ENCODE data around the gene LILRA5. TPM values are rescaled to one million over a fixed set of nuclear protein-coding genes. Genes with fewer than 3 reads are reported as not detected.

Gene LILRA5
- total and polyA plus RNA-seq, 9 donors: 0.33 to 4.6 (median 0.82) TPM; not detected in 1

Small RNA genes lying within 50 kb of the gene (microRNA-seq; reads per million reads assigned to microRNA genes)
- 0 reads per million in 3 donors for gene MIR4752

Small RNA genes lying within 50 kb of the gene (small RNA-seq; reads per million reads assigned to genes)
- gene AC245884.12: not detected
- not detected for gene MIR4752
- not detected for gene RNU6-1307P

Other genes starting within 250 kb of the LILRA5 start
- gene VSTM1, start 249.3 kb downstream of the LILRA5 start, total RNA-seq: not detected
- gene VSTM1, start 249.3 kb downstream of the LILRA5 start, polyA plus RNA-seq: not detected
- not detected for gene TARM1, start 231.8 kb downstream of the LILRA5 start, total RNA-seq
- not detected for gene TARM1, start 231.8 kb downstream of the LILRA5 start, polyA plus RNA-seq
- gene OSCAR, start 212.4 kb downstream of the LILRA5 start, total RNA-seq: 1 to 10 TPM; 1.4 to 3.8 (median 2.1) TPM
- 1 to 10 TPM; 1.1 to 1.4 TPM for gene OSCAR, start 212.4 kb downstream of the LILRA5 start, polyA plus RNA-seq
- gene NDUFA3, start 210.3 kb downstream of the LILRA5 start, total RNA-seq: 100 to 1,000 TPM in 3 of 7 donors, 10 to 100 TPM in 3, 1 to 10 TPM in 1; 6.2 to 110 (median 82.1) TPM
- gene NDUFA3, start 210.3 kb downstream of the LILRA5 start, polyA plus RNA-seq: 100 to 1,000 TPM in 1 of 2 donors, 10 to 100 TPM in 1; 58.3 to 110 TPM
- gene TFPT, start 197.5 kb downstream of the LILRA5 start, total RNA-seq: 10 to 100 TPM in 6 of 7 donors, 1 to 10 TPM in 1; 7.6 to 18.3 (median 12.8) TPM
- gene TFPT, start 197.5 kb downstream of the LILRA5 start, polyA plus RNA-seq: 10 to 100 TPM in 1 of 2 donors, 1 to 10 TPM in 1; 2.4 to 14.1 TPM
- gene PRPF31, start 197.4 kb downstream of the LILRA5 start, total RNA-seq: 10 to 100 TPM; 30.0 to 59.5 (median 48.8) TPM
- 10 to 100 TPM; 51.1 to 62.2 TPM for gene PRPF31, start 197.4 kb downstream of the LILRA5 start, polyA plus RNA-seq
- 10 to 100 TPM; 14.4 to 44.8 (median 41.6) TPM for gene CNOT3, start 175.4 kb downstream of the LILRA5 start, total RNA-seq
- gene CNOT3, start 175.4 kb downstream of the LILRA5 start, polyA plus RNA-seq: 10 to 100 TPM; 30.9 to 65.6 TPM
- gene LENG1, start 153.4 kb downstream of the LILRA5 start, total RNA-seq: 10 to 100 TPM in 1 of 7 donors, 1 to 10 TPM in 6; 6.4 to 11.1 (median 8.5) TPM
- gene LENG1, start 153.4 kb downstream of the LILRA5 start, polyA plus RNA-seq: 10 to 100 TPM in 1 of 2 donors, 1 to 10 TPM in 1; 5.2 to 14.0 TPM
- gene TMC4, start 140.0 kb downstream of the LILRA5 start, total RNA-seq: 100 to 1,000 TPM in 1 of 7 donors, 10 to 100 TPM in 1, 1 to 10 TPM in 3, under 1 TPM in 2; 0.45 to 103 (median 6.5) TPM
- gene TMC4, start 140.0 kb downstream of the LILRA5 start, polyA plus RNA-seq: under 1 TPM; 0.79 to 0.87 TPM
- 100 to 1,000 TPM in 1 of 7 donors, 10 to 100 TPM in 6; 41.8 to 105 (median 56.8) TPM for gene MBOAT7, start 123.6 kb downstream of the LILRA5 start, total RNA-seq
- gene MBOAT7, start 123.6 kb downstream of the LILRA5 start, polyA plus RNA-seq: 10 to 100 TPM; 41.0 to 51.3 TPM
- 10 to 100 TPM; 47.3 to 98.8 (median 56.2) TPM for gene TSEN34, start 121.9 kb downstream of the LILRA5 start, total RNA-seq
- gene TSEN34, start 121.9 kb downstream of the LILRA5 start, polyA plus RNA-seq: 10 to 100 TPM; 12.5 to 71.9 TPM
- 1,000 to 10,000 TPM; 2,142 to 5,150 (median 2,841) TPM for gene RPS9, start 112.3 kb downstream of the LILRA5 start, total RNA-seq
- 1,000 to 10,000 TPM in 1 of 2 donors, 100 to 1,000 TPM in 1; 386 to 6,488 TPM for gene RPS9, start 112.3 kb downstream of the LILRA5 start, polyA plus RNA-seq
- 1 to 10 TPM in 6 of 7 donors, under 1 TPM in 1; 0.31 to 5.5 (median 2.5) TPM for gene LILRB3, start 90.2 kb downstream of the LILRA5 start, total RNA-seq
- gene LILRB3, start 90.2 kb downstream of the LILRA5 start, polyA plus RNA-seq: 1 to 10 TPM; 1.7 to 4.9 TPM
- gene LILRA6, start 70.4 kb downstream of the LILRA5 start, total RNA-seq: 1 to 10 TPM in 6 of 7 donors, under 1 TPM in 1; 0.69 to 2.7 (median 1.2) TPM
- gene LILRA6, start 70.4 kb downstream of the LILRA5 start, polyA plus RNA-seq: 1 to 10 TPM in 1 of 2 donors, under 1 TPM in 1; 0.61 to 1.7 TPM
- 1 to 10 TPM; 2.0 to 9.1 (median 3.1) TPM for gene LILRB5, start 55.9 kb downstream of the LILRA5 start, total RNA-seq
- gene LILRB5, start 55.9 kb downstream of the LILRA5 start, polyA plus RNA-seq: 10 to 100 TPM in 1 of 2 donors, 1 to 10 TPM in 1; 1.8 to 10.6 TPM
- gene LILRB2, start 32.1 kb downstream of the LILRA5 start, total RNA-seq: 10 to 100 TPM in 1 of 7 donors, 1 to 10 TPM in 5, under 1 TPM in 1; 0.24 to 15.1 (median 2.1) TPM
- gene LILRB2, start 32.1 kb downstream of the LILRA5 start, polyA plus RNA-seq: 1 to 10 TPM; 1.3 to 2.6 TPM
- gene LILRA4, start 26.0 kb upstream of the LILRA5 start, total RNA-seq: under 1 TPM in 2 of 7 donors, not detected in 5; 0.17 to 0.67 TPM
- gene LILRA4, start 26.0 kb upstream of the LILRA5 start, polyA plus RNA-seq: under 1 TPM in 1 of 2 donors, not detected in 1; 0.33 TPM
- gene LAIR1, start 51.8 kb upstream of the LILRA5 start, total RNA-seq: 10 to 100 TPM in 2 of 7 donors, 1 to 10 TPM in 5; 4.7 to 22.2 (median 6.9) TPM
- 10 to 100 TPM in 1 of 2 donors, 1 to 10 TPM in 1; 4.9 to 21.2 TPM for gene LAIR1, start 51.8 kb upstream of the LILRA5 start, polyA plus RNA-seq
- gene TTYH1, start 102.3 kb upstream of the LILRA5 start, total RNA-seq: 10 to 100 TPM in 1 of 7 donors, 1 to 10 TPM in 5, under 1 TPM in 1; 0.95 to 34.2 (median 7.5) TPM
- gene TTYH1, start 102.3 kb upstream of the LILRA5 start, polyA plus RNA-seq: 1 to 10 TPM in 1 of 2 donors, under 1 TPM in 1; 0.25 to 1.3 TPM
- gene LENG8, start 136.0 kb upstream of the LILRA5 start, total RNA-seq: 100 to 1,000 TPM; 105 to 207 (median 156) TPM
- gene LENG8, start 136.0 kb upstream of the LILRA5 start, polyA plus RNA-seq: 100 to 1,000 TPM in 1 of 2 donors, 10 to 100 TPM in 1; 29.9 to 122 TPM
- 1 to 10 TPM; 2.7 to 8.3 (median 5.5) TPM for gene LENG9, start 150.6 kb upstream of the LILRA5 start, total RNA-seq
- gene LENG9, start 150.6 kb upstream of the LILRA5 start, polyA plus RNA-seq: 1 to 10 TPM in 1 of 2 donors, under 1 TPM in 1; 0.70 to 3.0 TPM
- gene CDC42EP5, start 160.1 kb upstream of the LILRA5 start, total RNA-seq: 10 to 100 TPM in 6 of 7 donors, 1 to 10 TPM in 1; 7.8 to 31.0 (median 18.8) TPM
- 10 to 100 TPM in 1 of 2 donors, under 1 TPM in 1; 0.55 to 13.2 TPM for gene CDC42EP5, start 160.1 kb upstream of the LILRA5 start, polyA plus RNA-seq
- gene LAIR2, start 189.7 kb upstream of the LILRA5 start, total RNA-seq: not detected
- not detected for gene LAIR2, start 189.7 kb upstream of the LILRA5 start, polyA plus RNA-seq

Data from ovary (tissue), 9 donors.